Amniotic stem cell (primary cell): ENCODE measurements around the gene SLC25A29.
"Not testable (repeated sequence)": the region's sequence is repeated elsewhere in the genome, so short reads cannot be mapped to it uniquely, and the experiment has no call there.

Source experiments
- DNase-seq: peaks from one replicate; lab custom pipeline; 2025; lab: John Stamatoyannopoulos, UW

The SLC25A29 gene

GRCh38 chr14:100293497-100294212 is 12.6 kb downstream of the SLC25A29 start:
- DNase-seq = no peak

- no peak for DNase-seq
These were observed 13.3 kb downstream of the SLC25A29 start for GRCh38 chr14:100292776-100293461.

- no peak for DNase-seq
These were observed 13.9 kb downstream of the SLC25A29 start for GRCh38 chr14:100292301-100292775.

GRCh38 chr14:100291305-100292075 is 14.8 kb downstream of the SLC25A29 start:
- no peak for DNase-seq

GRCh38 chr14:100290607-100291304 is 15.5 kb downstream of the SLC25A29 start:
- no peak for DNase-seq

GRCh38 chr14:100289916-100290606 is 16.2 kb downstream of the SLC25A29 start:
- no peak for DNase-seq

- no peak for DNase-seq
These were observed 17.7 kb downstream of the SLC25A29 start for GRCh38 chr14:100288382-100289185.

- not testable (repeated sequence) for DNase-seq
These were observed 18.3 kb downstream of the SLC25A29 start for GRCh38 chr14:100287998-100288295.

- DNase-seq = no peak
These were observed 18.8 kb downstream of the SLC25A29 start for GRCh38 chr14:100287202-100287997.

GRCh38 chr14:100286484-100287191 is 19.6 kb downstream of the SLC25A29 start:
- no peak for DNase-seq

GRCh38 chr14:100285913-100286400 is 20.3 kb downstream of the SLC25A29 start:
- no peak for DNase-seq

GRCh38 chr14:100285021-100285912 is 21.0 kb downstream of the SLC25A29 start:
- DNase-seq = no peak

GRCh38 chr14:100283984-100284881 is 22.0 kb downstream of the SLC25A29 start:
- no peak for DNase-seq

GRCh38 chr14:100283436-100283835 is 22.8 kb downstream of the SLC25A29 start:
- not testable (repeated sequence) for DNase-seq

- DNase-seq = no peak
These were observed 23.4 kb downstream of the SLC25A29 start for GRCh38 chr14:100282766-100283419.

GRCh38 chr14:100282083-100282350 is 24.2 kb downstream of the SLC25A29 start:
- DNase-seq = no peak
